Left ventricle myocardium inferior (tissue), 1 donor: ENCODE data around the gene TLN1. TPM values are rescaled to one million over a fixed set of nuclear protein-coding genes. Genes with fewer than 3 reads are reported as not detected.

ENCODE experiments used
- DNase-seq: peaks from one replicate; pipeline ENCODE4 v3.0.0-alpha.2; 2020
- H3K27ac ChIP-seq: fragments of 200-600 bp; replicated peaks from 2 replicates; pipeline ENCODE4 v1.8.0; 2021
- H3K27me3 ChIP-seq: fragments of 200-600 bp; 2 replicates; pipeline ENCODE4 v1.8.0; 2021; ENCODE audit warnings: low read depth
- H3K36me3 ChIP-seq: fragments of 200-600 bp; 2 replicates; pipeline ENCODE4 v1.8.0; 2021
- H3K4me1 ChIP-seq: fragments of 200-600 bp; 2 replicates; pipeline ENCODE4 v1.8.0; 2021
- H3K4me3 ChIP-seq: fragments of 200-600 bp; 2 replicates; pipeline ENCODE4 v1.8.0; 2021; ENCODE audit warnings: mild to moderate bottlenecking, moderate library complexity
- H3K9me3 ChIP-seq: fragments of 200-600 bp; replicated peaks from 2 replicates; pipeline ENCODE4 v1.8.0; 2021
- CTCF ChIP-seq: fragments of 200-600 bp; IDR thresholded peaks from 2 replicates; pipeline ENCODE4 v1.8.0; 2021; ENCODE audit warnings: antibody characterized with exemption, mild to moderate bottlenecking, borderline replicate concordance
- intact Hi-C: fragments of 100-400 bp; cut with micrococcal nuclease; formaldehyde crosslinking; loops from one replicate; pipeline ENCODE4 v1.11.0; 2022
- total RNA-seq: library from RNA; stranded (reverse); fragmentation: NEBNext Ultra II Directional; extraction: Animal tissue kit (Norgen Biotek cat#: 25700); gene quantifications from one replicate; pipeline ENCODE4 v1.2.1, GENCODE V29; 2021
- donor health status: DM: no; HTN: yes; CAD: no; lungs with severe emphysema.

The TLN1 gene
- total RNA-seq, 1 donor from 2014 or later, result 234 TPM

GRCh38 chr9:35705836-35706430 is 26.1 kb downstream of the TLN1 start:
- intact Hi-C loops, result no loop called here
- Histone ChIP-seq H3K9me3 (no peaks in the 10 kb centered on the region), H3K4me3 (no peak overlapping the region), H3K4me1 (peaks cover 32% of the 10 kb centered on the region), H3K36me3 (peaks cover 99% of the 10 kb centered on the region), H3K27ac (peak overlapping the region; percentile 67), H3K27me3 (no peaks in the 10 kb centered on the region)
- DNase-seq, result no peak
- no peak for TF ChIP-seq CTCF

- no peaks in the 10 kb centered on the region for H3K27me3 ChIP-seq
- intact Hi-C loops, result no loop called here
- H3K4me1 ChIP-seq, result peaks cover 34% of the 10 kb centered on the region
- H3K36me3 ChIP-seq, result peaks cover 99% of the 10 kb centered on the region
- no peaks in the 10 kb centered on the region for H3K9me3 ChIP-seq
- no peak for TF ChIP-seq CTCF
- H3K27ac ChIP-seq, result peak overlapping the region; percentile 67
- no peak for DNase-seq
- no peak overlapping the region for H3K4me3 ChIP-seq
These were observed 26.6 kb downstream of the TLN1 start for GRCh38 chr9:35705372-35705771.

- Histone ChIP-seq H3K4me3 (no peak overlapping the region), H3K36me3 (peaks cover 100% of the 10 kb centered on the region), H3K4me1 (peaks cover 39% of the 10 kb centered on the region), H3K27ac (peak overlapping the region; percentile 67), H3K9me3 (no peaks in the 10 kb centered on the region), H3K27me3 (no peaks in the 10 kb centered on the region)
- intact Hi-C loops, result no loop called here
- no peak for TF ChIP-seq CTCF
- DNase-seq, result peak; percentile 68
These were observed 27.9 kb downstream of the TLN1 start for GRCh38 chr9:35703906-35704672.

GRCh38 chr9:35702696-35703095 is 29.3 kb downstream of the TLN1 start:
- Histone ChIP-seq H3K36me3 (peaks cover 100% of the 10 kb centered on the region), H3K27ac (no peak overlapping the region), H3K4me3 (no peak overlapping the region), H3K4me1 (peaks cover 39% of the 10 kb centered on the region), H3K9me3 (no peaks in the 10 kb centered on the region), H3K27me3 (no peaks in the 10 kb centered on the region)
- TF ChIP-seq CTCF, result no peak
- no peak for DNase-seq
- intact Hi-C loops, result no loop called here

- peaks cover 100% of the 10 kb centered on the region for H3K36me3 ChIP-seq
- TF ChIP-seq CTCF, result no peak
- H3K4me1 ChIP-seq, result peaks cover 52% of the 10 kb centered on the region
- peak overlapping the region; percentile 72 for H3K27ac ChIP-seq
- H3K9me3 ChIP-seq, result no peaks in the 10 kb centered on the region
- no peak for DNase-seq
- intact Hi-C loops, result no loop called here
- H3K27me3 ChIP-seq, result no peaks in the 10 kb centered on the region
- H3K4me3 ChIP-seq, result no peak overlapping the region
These were observed 31.1 kb downstream of the TLN1 start for GRCh38 chr9:35700942-35701341.
